ENCODE data around the gene DLG1.
"Not testable (repeated sequence)": the region's sequence is repeated elsewhere in the genome, so short reads cannot be mapped to it uniquely, and the experiment has no call there.

The DLG1 gene

DNA sequence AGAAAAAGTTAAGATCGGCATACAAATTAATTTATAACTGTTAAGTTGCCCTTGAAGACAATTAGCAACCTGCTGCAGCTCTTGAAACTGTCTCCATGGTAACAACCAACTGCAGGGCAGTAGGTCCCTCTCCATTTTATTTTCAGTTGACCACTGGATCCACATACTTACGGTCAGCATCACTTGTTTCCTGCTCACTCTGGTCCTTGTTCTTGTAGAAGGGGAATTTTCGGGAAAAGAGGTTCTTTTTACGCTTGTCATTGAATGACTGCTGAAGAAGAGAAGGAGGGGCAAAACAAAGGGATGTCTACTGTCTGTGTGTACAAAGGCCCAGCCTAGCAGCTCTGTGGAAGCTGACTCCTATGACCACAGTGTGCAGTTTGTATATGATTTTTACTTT, 222.0 kb downstream of the DLG1 start:
- no peak for DNase-seq

- peak; percentile 22 for DNase-seq
Observed at GRCh38 chr3:197068077-197068476, 230.3 kb downstream of the DLG1 start.

- no peak for DNase-seq
Observed at GRCh38 chr3:197064771-197065170, 233.6 kb downstream of the DLG1 start.

- no peak for DNase-seq
Observed at GRCh38 chr3:197062446-197062845, 236.0 kb downstream of the DLG1 start.

DNA sequence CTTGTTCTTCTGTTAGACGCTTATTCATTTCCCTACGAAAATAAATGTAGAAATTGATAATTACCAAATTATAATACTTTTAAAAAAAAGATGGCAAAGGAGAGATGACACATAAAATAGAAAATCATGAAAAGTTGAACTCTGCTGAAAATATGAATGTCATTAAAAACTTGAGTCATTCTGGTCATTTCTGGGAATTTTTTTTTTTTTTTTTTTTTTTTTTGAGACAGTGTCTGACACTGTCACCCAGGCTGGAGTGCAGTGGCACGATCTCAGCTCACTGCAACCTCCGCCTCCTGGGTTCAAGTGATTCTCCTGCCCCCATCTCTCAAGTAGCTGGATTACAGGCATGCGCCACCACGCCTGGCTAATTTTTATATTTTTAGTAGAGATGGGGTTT, 246.8 kb downstream of the DLG1 start:
- DNase-seq, result not testable (repeated sequence)

GRCh38 chr3:197050511-197050910, 247.9 kb downstream of the DLG1 start:
- DNase-seq, result no peak

- no peak for DNase-seq
Observed at GRCh38 chr3:197042539-197042938, 255.9 kb downstream of the DLG1 start.

GRCh38 chr3:197041875-197042488, 256.4 kb downstream of the DLG1 start:
- no peak for DNase-seq

- DNase-seq, result no peak
Observed at GRCh38 chr3:197040658-197041057, 257.8 kb downstream of the DLG1 start.

DNA sequence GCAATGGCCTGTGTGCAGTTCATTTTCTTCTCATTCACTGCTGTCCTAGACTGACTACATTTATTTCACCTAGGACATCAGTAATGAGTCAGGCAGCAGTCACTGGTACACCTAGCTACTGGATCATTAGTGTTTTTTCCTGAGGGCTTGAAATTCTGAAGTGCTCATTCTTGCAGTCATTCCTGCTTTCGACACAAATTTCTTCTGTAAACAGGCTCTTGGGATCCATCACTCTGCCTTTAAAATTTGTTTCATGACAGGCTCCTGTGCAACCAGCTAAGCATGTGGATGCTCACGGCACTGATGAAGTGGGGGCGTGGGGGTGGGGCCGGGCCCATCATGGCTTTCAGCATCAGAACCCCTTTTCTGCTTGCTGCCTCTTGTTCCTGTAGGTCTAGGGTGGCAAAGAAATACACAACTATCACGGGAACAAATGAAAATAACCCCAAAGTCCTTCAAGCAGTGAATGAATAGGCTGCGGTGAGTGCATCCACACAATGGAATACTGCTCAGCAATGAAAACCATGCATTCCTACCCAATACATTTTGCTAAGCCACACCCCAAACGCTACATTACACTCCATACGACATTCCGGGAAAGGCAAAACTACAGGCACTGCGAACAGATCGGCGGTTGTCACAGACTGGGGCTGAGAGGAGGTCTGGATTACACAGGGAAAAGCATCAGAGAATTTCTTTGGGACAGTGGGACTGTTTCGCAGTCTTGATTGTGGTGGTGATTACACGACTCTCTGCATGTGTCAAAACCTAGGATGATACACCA, 259.5 kb downstream of the DLG1 start:
- DNase-seq, result no peak

GRCh38 chr3:197035577-197035976, 262.8 kb downstream of the DLG1 start:
- DNase-seq, result no peak

GRCh38 chr3:197034778-197035177, 263.6 kb downstream of the DLG1 start:
- DNase-seq, result not testable (repeated sequence)

DNA sequence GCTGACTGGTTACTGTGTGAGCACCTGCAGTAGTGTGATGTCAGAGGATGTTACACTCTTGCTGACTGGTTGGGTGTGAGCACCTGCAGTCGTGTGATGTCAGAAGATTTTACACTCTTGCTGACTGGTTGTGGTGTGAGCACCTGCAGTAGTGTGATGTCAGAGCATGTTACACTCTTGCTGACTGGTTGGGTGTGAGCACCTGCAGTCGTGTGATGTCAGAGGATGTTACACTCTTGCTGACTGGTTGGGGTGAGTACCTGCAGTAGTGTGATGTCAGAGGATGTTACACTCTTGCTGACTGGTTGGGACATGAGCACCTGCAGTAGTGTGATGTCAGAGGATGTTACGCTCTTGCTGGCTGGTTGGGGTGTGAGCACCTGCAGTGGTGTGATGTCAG, 264.6 kb downstream of the DLG1 start:
- DNase-seq, result not testable (repeated sequence)

DNA sequence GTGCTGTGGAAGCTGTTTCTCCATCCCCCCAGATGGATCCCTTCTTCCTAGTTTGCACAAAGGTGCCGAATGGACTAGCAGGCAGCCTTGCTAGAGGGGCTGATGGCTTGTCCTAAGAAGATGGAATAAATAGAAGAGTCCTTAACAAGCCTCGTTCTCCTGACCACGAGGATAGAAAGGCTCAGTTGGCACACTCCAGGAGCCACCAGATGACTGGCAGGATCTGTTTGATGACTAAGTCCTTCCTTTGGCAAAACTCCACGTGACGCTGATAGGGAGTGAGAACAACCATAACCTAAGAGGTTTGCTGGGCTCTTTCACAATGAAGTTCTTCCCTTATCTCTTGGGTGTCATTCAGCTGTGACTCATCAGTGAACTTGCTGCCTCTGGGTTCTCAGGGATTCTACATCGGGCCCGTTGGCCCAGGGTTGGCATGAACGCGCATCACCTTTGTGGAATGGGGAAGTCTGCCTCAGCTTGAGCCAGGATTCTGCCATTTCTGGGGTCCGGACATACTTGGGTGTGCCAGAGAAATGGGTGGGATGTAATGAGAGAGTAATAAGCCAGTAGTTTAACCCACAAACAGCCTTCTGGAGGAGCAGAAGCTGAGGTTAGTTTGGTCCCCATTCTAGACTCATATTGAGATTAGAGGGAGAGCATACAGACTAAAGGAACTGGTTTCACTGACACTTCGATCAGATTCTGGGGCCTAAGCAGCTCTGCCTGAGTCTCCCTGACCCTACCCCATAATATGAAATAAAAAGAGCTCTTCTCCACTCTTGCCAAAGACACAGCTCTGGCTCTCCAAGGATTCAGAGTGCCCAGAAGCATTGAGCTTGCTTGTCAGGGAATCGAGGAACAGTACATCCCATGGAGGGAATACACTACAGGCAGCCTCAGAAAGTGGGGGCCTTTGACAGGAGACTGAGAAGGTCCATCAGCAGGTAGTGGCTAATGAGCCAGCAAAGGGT, 266.8 kb downstream of the DLG1 start:
- DNase-seq, result no peak

DNA sequence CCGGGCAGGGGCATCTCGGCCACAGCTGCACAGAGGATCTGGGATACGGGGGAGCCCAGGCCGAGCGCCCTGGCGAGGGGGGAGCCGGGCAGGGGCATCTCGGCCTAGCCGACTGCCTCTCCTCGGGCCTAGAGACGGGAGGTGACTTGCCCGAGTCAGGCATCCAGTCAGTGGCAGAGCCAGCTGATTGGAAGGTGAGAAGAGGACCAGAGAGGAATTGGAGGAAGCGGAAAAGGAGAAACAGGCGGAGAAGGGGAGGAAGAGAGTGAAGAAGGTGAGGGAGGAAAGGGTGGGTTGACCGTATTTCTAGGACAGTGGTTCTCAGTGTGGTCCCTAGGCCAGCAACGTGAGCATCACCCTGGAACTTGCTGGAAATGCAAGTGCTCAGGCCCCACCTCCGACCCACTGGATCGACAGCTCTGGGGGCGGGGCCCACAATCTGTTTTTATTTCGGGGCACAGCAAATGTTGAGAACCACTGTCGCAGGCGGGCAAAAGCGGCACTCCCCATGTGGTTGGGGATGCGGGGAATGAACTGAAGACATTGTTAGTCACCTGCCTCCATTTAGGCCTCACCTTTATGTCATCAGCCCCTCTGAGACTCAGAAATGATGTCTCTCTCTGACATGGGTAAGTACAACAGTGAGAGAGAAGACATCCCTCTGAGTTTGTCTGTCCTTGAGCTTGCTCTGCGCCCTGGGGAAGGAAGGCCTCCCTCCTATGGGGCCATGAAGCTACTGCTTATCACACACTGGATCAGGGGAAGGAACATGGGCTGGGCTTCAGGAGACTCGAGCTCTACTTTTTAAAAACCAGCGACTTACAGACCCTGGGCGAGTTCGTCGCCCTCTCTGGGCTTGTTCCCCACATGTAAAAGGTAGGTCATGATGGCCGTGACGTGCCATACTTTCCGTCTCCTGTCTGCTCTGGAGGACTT, 267.8 kb downstream of the DLG1 start:
- DNase-seq, result no peak

DNA sequence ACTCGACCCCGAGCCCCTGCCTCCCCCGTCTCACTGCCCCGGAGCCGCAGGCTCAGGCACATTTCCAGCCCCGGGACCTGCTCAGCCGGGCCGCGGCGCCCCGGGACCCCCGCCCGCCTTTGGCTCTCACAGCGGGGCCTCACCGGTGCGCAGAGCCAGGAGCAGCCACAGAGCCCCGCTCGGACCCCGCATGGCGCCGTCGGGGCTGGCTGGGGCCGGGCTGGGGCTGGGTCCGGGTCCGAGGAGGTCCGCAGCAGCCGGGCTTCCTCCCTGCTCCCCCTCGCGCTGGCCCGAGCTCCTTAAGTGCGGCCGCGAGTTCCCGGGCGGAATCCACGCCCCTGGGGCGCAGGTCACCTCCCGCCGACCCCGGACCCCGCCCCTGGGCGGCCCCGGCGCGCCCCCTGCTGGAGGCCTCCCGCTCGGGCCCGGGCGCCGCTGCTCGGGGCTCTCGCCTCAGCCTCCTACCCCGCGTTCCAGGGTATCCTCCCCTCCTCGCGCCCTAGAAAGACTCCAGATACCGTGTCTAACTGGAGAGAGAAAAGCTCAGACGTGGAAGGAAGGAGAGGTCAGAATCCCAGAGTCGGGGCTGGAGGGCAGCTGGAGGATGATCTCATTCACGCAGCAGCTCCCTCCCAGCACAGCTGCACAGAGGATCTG, 268.8 kb downstream of the DLG1 start, which contains the start of gene MELTF:
TSS of gene MELTF (minus strand) at position 307 of the 657 bp plus-strand sequence. CDS start at position 192, 115 bp downstream.
- peak; percentile 64 for DNase-seq

- DNase-seq, result no peak
Observed at GRCh38 chr3:197028728-197029510, 269.5 kb downstream of the DLG1 start.

- DNase-seq, result no peak
Observed at GRCh38 chr3:197027896-197028727, 270.3 kb downstream of the DLG1 start.

DNA sequence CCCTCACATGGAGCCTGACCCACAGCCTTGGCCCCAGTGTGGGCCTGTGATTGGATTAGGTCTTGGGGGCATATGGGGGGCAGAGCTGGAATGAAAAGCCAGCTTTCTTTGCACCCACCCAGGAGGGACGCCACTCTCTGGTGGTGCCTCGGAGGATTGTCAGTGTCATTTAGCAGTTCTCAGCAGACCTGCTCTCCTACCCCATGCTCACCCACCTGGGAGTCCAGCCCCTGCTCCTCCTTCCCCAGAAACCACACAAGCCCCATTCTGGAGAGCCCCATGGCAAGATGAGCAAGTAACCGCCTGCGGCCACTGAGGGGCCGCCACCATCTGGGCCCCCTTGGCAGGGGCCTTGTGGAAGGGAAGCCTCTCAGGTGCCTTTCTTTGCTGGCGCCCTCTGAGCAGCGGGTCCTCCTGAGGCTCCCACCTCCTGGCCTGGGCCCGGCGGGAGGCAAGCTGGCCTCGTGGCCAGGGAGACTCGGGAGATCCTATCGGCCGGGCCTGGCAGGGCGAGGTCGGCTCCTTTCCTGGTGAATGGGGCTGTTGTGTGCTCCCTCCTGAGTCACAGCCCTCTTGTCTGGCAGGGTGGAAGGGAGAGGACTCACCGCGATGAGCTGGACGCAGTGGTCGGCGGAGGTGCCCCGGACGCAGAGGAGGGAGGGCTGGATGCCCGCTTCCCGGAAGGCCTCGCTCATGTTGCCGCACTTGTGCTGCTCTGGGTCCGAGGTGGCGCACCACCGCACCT, 271.1 kb downstream of the DLG1 start:
- no peak for DNase-seq
